KMS-11 (cell line): ENCODE results near the gene TLK1.
"Not testable (repeated sequence)": the region's sequence is repeated elsewhere in the genome, so short reads cannot be mapped to it uniquely, and the experiment has no call there.

ENCODE experiments used
- H2AFZ ChIP-seq: fragments of 200-600 bp; sonication (generic); 2 replicates; pipeline ENCODE4 v1.6.1; 2016; ENCODE audit warnings: antibody characterized with exemption, mixed run types, low read depth
- H3K27ac ChIP-seq: fragments of 200-600 bp; sonication (generic); 2 replicates; pipeline ENCODE4 v1.6.1; 2016; ENCODE audit warnings: mild to moderate bottlenecking, mixed run types
- H3K27me3 ChIP-seq: fragments of 200-600 bp; sonication (generic); 2 replicates; pipeline ENCODE4 v1.6.1; 2017; ENCODE audit warnings: mild to moderate bottlenecking, low read depth, mixed run types, moderate library complexity; ENCODE audit not compliant: insufficient read depth
- H3K36me3 ChIP-seq: fragments of 200-600 bp; sonication (generic); 2 replicates; pipeline ENCODE4 v1.6.1; 2017; ENCODE audit warnings: mild to moderate bottlenecking, mixed run types; ENCODE audit not compliant: insufficient read depth
- H3K4me1 ChIP-seq: fragments of 200-600 bp; sonication (generic); 2 replicates; pipeline ENCODE4 v1.6.1; 2016; ENCODE audit warnings: mild to moderate bottlenecking, low read depth, mixed run types; ENCODE audit not compliant: poor library complexity, severe bottlenecking
- H3K4me2 ChIP-seq: fragments of 200-600 bp; sonication (generic); 2 replicates; pipeline ENCODE4 v1.7.0; 2016; ENCODE audit warnings: mild to moderate bottlenecking, mixed run types
- H3K4me3 ChIP-seq: fragments of 200-600 bp; sonication (generic); IDR thresholded peaks from 2 replicates; pipeline ENCODE4 v1.6.1; 2017; ENCODE audit warnings: low read depth, low read length, mixed read lengths; ENCODE audit not compliant: insufficient read depth
- H3K79me2 ChIP-seq: fragments of 200-600 bp; sonication (generic); 2 replicates; pipeline ENCODE4 v1.6.1; 2016; ENCODE audit warnings: low read depth, mixed run types; ENCODE audit not compliant: insufficient read depth
- H3K9ac ChIP-seq: fragments of 200-600 bp; sonication (generic); 2 replicates; pipeline ENCODE4 v1.6.1; 2016; ENCODE audit warnings: mild to moderate bottlenecking, mixed run types
- H4K20me1 ChIP-seq: fragments of 200-600 bp; sonication (generic); 2 replicates; pipeline ENCODE4 v1.6.1; 2016; ENCODE audit warnings: mild to moderate bottlenecking, mixed run types; ENCODE audit not compliant: insufficient read depth
- TF ChIP-seq, protein P1 (sequence below): fragments of 200-600 bp; sonication (generic); conservative IDR thresholded peaks from 2 replicates; pipeline ENCODE4 v1.6.1; 2017; ENCODE audit warnings: low read depth, mild to moderate bottlenecking, antibody characterized with exemption, low read length, moderate library complexity, mixed read lengths

The TLK1 gene

DNA sequence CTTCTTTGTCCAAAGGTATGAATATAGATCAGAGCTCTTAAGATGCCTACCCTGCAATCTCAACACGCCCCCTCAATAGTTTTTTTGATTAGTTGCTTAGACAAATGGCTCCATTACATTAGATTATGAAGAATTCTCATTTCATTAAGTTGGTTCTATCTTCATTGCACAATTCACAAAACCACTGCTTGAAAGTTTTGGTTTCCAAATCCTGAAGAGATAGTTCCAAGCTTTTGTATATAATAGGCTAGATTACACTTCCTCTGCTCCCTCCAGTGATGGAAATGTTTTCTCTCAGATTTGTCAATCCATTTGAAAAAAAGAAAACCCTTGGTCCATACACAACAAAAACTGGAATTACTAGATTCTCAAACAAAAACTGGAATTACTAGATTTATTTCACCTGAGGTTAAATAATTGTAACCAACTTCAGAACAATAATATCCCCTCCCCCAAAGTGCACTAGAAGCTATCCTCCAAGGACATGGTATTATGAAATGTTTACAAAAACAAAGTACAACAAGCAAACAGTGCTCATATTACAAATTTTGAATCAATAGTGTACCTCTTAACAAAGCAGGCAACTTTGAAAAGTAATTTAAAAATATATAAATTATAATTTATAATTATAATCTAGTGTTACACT, 6.8 kb upstream of the TLK1 start:
- Histone ChIP-seq H3K9ac (no peak overlapping the region), H4K20me1 (no peaks in the 10 kb centered on the region), H3K27ac (no peak overlapping the region), H2AFZ (no peak overlapping the region), H3K4me2 (no peak overlapping the region), H3K36me3 (no peaks in the 10 kb centered on the region), H3K4me3 (no peak overlapping the region), H3K4me1 (peaks cover 1% of the 10 kb centered on the region), H3K79me2 (no peaks in the 10 kb centered on the region), H3K27me3 (no peaks in the 10 kb centered on the region)
- TF ChIP-seq, protein P1, sequence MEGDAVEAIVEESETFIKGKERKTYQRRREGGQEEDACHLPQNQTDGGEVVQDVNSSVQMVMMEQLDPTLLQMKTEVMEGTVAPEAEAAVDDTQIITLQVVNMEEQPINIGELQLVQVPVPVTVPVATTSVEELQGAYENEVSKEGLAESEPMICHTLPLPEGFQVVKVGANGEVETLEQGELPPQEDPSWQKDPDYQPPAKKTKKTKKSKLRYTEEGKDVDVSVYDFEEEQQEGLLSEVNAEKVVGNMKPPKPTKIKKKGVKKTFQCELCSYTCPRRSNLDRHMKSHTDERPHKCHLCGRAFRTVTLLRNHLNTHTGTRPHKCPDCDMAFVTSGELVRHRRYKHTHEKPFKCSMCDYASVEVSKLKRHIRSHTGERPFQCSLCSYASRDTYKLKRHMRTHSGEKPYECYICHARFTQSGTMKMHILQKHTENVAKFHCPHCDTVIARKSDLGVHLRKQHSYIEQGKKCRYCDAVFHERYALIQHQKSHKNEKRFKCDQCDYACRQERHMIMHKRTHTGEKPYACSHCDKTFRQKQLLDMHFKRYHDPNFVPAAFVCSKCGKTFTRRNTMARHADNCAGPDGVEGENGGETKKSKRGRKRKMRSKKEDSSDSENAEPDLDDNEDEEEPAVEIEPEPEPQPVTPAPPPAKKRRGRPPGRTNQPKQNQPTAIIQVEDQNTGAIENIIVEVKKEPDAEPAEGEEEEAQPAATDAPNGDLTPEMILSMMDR = no peak

DNA sequence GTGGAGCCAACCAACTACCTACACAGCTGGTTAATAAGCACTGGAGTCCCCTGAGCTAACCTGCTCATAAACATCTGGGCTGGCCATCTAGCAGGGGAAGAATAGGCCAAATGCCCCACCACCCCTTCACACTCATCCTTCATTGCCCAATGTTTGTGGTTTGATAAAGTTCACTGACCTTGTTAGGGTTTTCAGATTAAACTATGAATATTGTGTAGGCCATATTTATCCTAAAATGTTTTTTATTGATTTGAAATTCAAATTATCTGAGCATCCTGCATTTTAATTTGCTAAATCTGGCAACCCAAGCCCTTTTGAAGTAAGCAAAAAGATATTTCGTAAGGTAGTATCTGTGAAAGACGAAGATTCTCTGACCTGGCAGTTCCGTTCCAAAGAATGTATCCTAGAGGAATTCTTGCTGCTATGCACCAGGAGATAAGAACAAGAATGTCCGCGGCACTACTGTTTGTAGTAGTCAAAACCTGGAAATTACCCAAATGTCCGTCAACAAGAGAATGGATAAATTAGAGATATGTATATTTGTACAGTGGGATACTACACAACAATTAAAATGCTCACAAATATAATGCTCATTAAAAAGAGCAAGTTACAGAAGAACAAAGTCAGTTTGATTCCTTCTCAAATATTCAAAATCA, 5.8 kb upstream of the TLK1 start:
- H3K4me1 ChIP-seq = peaks cover 11% of the 10 kb centered on the region
- no peak overlapping the region for H2AFZ ChIP-seq
- no peak overlapping the region for H3K27ac ChIP-seq
- TF ChIP-seq, protein P1 = no peak
- no peak overlapping the region for H3K4me2 ChIP-seq
- H3K9ac ChIP-seq = no peak overlapping the region
- no peak overlapping the region for H3K4me3 ChIP-seq
- no peaks in the 10 kb centered on the region for H3K36me3 ChIP-seq
- H4K20me1 ChIP-seq = no peaks in the 10 kb centered on the region
- no peaks in the 10 kb centered on the region for H3K27me3 ChIP-seq
- no peaks in the 10 kb centered on the region for H3K79me2 ChIP-seq

DNA sequence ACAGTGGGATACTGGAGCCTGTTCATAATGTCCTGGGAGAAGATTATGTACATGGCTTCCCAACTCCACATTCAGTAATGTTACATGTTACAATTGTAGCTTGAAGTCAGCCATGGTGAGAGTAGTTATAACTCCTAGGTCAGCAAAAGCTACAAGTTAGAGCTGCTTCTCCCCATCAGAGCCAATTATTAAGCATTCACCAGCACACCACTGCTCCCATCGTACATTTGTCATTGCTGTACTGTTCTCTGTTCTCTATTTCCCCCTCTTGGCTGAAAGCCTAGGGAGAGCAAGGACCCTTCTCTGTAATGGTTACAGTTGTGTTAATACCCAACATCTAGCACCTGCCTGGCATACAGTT, 5.3 kb upstream of the TLK1 start:
- H3K4me1 ChIP-seq = peaks cover 11% of the 10 kb centered on the region
- H4K20me1 ChIP-seq = no peaks in the 10 kb centered on the region
- no peak overlapping the region for H2AFZ ChIP-seq
- TF ChIP-seq, protein P1 = no peak
- H3K4me2 ChIP-seq = no peak overlapping the region
- H3K36me3 ChIP-seq = no peaks in the 10 kb centered on the region
- H3K9ac ChIP-seq = no peak overlapping the region
- no peaks in the 10 kb centered on the region for H3K79me2 ChIP-seq
- no peak overlapping the region for H3K27ac ChIP-seq
- no peaks in the 10 kb centered on the region for H3K27me3 ChIP-seq
- H3K4me3 ChIP-seq = no peak overlapping the region

DNA sequence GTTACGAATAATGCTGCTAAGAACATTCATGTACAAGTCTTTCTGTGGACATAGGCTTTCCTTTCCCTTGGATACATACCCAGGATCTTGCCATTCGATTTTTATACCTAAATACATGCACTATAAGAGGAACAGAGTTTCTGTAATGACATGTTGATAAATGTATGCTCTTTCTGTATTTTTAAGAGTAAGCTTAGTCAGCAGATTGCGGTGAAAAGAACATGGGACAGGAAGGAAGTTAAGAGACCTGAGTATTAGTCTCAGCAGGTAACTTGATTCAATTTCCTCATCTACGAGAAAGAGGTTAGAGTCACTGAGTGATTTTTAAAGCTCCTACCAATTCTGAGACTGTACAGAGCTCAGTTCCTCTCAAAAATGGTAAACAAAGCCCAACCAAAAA, 2.6 kb upstream of the TLK1 start:
- Histone ChIP-seq H3K27ac (no peak overlapping the region), H3K4me3 (no peak overlapping the region)

DNA sequence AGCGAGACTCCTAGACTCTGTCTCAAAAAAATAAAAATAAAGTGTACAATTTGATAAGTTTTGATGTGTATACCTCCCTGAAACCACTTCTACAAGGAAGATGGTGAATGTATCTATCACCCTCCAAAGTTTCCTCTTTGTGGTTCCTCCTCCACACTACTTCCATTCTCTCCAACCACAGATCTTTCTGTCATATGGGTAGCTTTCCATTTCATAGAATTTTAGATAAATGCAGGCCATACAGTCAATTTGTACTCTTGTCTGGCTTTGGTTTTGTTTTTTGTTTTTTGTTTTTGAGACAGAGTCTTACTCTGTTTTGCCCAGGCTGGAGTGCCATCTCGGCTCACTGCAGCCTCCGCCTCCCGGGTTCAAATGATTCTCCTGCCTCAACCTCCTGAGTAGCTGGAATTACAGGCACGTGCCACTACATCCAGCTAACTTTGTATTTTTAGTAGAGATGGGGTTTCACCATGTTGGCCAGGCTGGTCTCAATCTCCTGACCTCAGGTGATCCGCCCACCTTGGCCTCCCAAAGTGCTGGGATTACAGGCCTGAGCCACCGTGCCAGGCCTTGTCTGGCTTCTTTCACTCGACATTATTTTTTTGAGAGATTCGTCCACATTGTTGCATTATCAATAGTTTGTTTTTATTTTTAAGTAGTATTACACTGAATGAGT, 2.0 kb upstream of the TLK1 start:
- not testable (repeated sequence) for H3K27me3 ChIP-seq, H2AFZ ChIP-seq, H3K9ac ChIP-seq, H3K27ac ChIP-seq, H3K36me3 ChIP-seq, H3K4me3 ChIP-seq
- peaks cover 22% of the 10 kb centered on the region for H3K79me2 ChIP-seq
- peaks cover 25% of the 10 kb centered on the region for H3K4me1 ChIP-seq
- peaks cover 13% of the 10 kb centered on the region for H4K20me1 ChIP-seq
- H3K4me2 ChIP-seq = peak overlapping the region; percentile 82; the same call in 1 of the 2 replicates

More for the DNA sequence above, 2.6 kb upstream of the TLK1 start:
- Histone ChIP-seq H3K36me3 (no peaks in the 10 kb centered on the region), H4K20me1 (peaks cover 7% of the 10 kb centered on the region; the same call in 1 of the 2 replicates), H2AFZ (no peak overlapping the region), H3K4me2 (no peak overlapping the region), H3K79me2 (peaks cover 16% of the 10 kb centered on the region), H3K9ac (no peak overlapping the region), H3K4me1 (peaks cover 19% of the 10 kb centered on the region), H3K27me3 (no peaks in the 10 kb centered on the region)
- TF ChIP-seq, protein P1 = no peak
